Natural killer cell treated with Interleukin-12 subunit alpha and Interleukin-12 subunit beta and Interleukin-15 and Interleukin-18, amount 100 ng/mL, for 72 hours (primary cell): Measurements from ENCODE around the gene CCNE1. TPM values are rescaled to one million over a fixed set of nuclear protein-coding genes. Genes with fewer than 3 reads are reported as not detected.

ENCODE experiments used
- ATAC-seq, 2 donors: fragments of 150-1000 bp; cut with Tn5 transposase in 1 of 2; sonication (Bioruptor Pico), chemical (Tn5 transposase) in 1 of 2; 2 replicates each; pipeline ENCODE4 v1.10.0; 2021
- DNase-seq: peaks from one replicate; pipeline ENCODE4 v3.0.0; 2022; ENCODE audit warnings: low spot score
- H3K27ac Mint-ChIP-seq, 2 donors: 1 replicate in 1 of 2; 2 replicates in 1 of 2; pipeline ENCODE4 v1.8.0; 2022; ENCODE audit warnings: mixed read lengths in 2 of 2, mild to moderate bottlenecking in 1 of 2, moderate library complexity in 1 of 2
- H3K27me3 Mint-ChIP-seq, 2 donors: 1 replicate in 1 of 2; 2 replicates in 1 of 2; pipeline ENCODE4 v1.8.0; 2022; ENCODE audit warnings: mixed read lengths in 2 of 2
- H3K36me3 Mint-ChIP-seq: one replicate; pipeline ENCODE4 v1.8.0; 2022; ENCODE audit warnings: mixed read lengths
- H3K4me1 Mint-ChIP-seq, 2 donors: 1 replicate in 1 of 2; 2 replicates in 1 of 2; pipeline ENCODE4 v1.8.0; 2022; ENCODE audit warnings: low read depth in 2 of 2, mixed read lengths in 2 of 2, mild to moderate bottlenecking in 1 of 2
- H3K4me3 Mint-ChIP-seq: one replicate; pipeline ENCODE4 v1.8.0; 2022; ENCODE audit warnings: mixed read lengths
- H3K9me3 Mint-ChIP-seq: 2 replicates; pipeline ENCODE4 v1.8.0; 2022; ENCODE audit warnings: mixed read lengths
- total RNA-seq, 2 donors: library from RNA; stranded (reverse); gene quantifications; one replicate each; pipeline ENCODE4 v1.2.3, GENCODE V29; 2022

The CCNE1 gene
- 10 to 100 TPM; 16.5 to 33.2 TPM for total RNA-seq

DNA sequence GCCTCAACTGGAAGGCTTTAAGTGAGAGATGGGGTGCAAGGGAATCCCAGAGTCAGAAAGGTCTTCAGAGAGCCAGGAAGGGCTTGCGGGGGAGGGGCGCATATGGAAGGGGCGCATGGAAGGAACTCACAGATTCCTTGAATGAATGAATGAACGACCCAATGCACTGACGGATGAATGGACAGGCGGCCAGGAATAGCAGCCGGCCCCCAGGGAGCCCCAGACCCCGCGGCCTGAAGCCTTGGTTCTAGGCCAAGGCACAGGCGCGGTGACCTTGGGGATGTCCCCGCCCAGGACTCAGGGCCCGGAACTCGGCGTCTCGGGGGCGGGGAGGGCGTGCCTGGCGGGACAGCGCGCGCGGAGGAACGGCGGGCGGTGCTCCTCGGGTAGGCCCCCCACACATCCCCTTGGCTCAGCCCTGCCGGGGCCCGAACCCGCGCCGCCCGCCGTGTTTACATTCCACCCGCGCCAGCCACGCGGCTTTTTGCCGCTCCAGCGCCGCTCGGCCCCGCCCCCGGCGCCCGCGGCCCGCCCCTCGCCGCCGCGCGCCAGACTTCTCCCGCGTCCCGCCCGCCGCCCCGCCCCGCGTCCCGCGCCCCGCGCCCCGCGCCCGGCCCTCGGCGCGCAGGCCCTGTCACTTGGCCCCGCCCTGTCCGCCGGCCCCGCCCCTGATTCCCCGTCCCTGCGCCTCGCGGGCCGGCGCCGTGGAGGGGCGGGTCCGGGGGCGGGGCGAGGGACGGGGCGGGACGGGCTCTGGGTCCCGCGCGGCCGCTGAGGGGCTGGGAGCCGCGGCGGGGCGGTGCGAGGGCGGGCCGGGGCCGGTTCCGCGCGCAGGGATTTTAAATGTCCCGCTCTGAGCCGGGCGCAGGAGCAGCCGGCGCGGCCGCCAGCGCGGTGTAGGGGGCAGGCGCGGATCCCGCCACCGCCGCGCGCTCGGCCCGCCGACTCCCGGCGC, at the start of gene CCNE1:
CCNE1 (plus strand) TSS at position 867 of the 955 bp plus-strand sequence. CDS start 565 bp downstream, outside the sequence.
- H3K27ac Mint-ChIP-seq, result peak within 1 kb of the TSS; percentile 83
- H3K27me3 Mint-ChIP-seq, result no peaks in the 10 kb centered on the region
- peak; percentile 95 for DNase-seq
- H3K4me1 Mint-ChIP-seq, result peaks cover 7 to 16% of the 10 kb centered on the region in 2 donors
- peak within 1 kb of the TSS; percentile 92 for H3K4me3 Mint-ChIP-seq
- ATAC-seq, result peak; percentile 96 to 98
- H3K9me3 Mint-ChIP-seq, result no peaks in the 10 kb centered on the region
- no peaks in the 10 kb centered on the region for H3K36me3 Mint-ChIP-seq

GRCh38 chr19:29763196-29763595, 48.6 kb upstream of the CCNE1 start:
- H3K27ac Mint-ChIP-seq, result no peak overlapping the region
- H3K9me3 Mint-ChIP-seq, result no peaks in the 10 kb centered on the region
- no peaks in the 10 kb centered on the region for H3K4me1 Mint-ChIP-seq

GRCh38 chr19:29764361-29764760, 47.4 kb upstream of the CCNE1 start:
- Mint-ChIP-seq H3K36me3 (no peaks in the 10 kb centered on the region), H3K4me3 (no peak overlapping the region), H3K4me1 (no peaks in the 10 kb centered on the region), H3K27ac (no peak overlapping the region), H3K27me3 (peaks cover 0 to 2% of the 10 kb centered on the region in 2 donors), H3K9me3 (no peaks in the 10 kb centered on the region)
- ATAC-seq (no peak), DNase-seq (no peak)

More at GRCh38 chr19:29763196-29763595, 48.6 kb upstream of the CCNE1 start:
- no peaks in the 10 kb centered on the region for H3K36me3 Mint-ChIP-seq
- no peak overlapping the region for H3K4me3 Mint-ChIP-seq
- DNase-seq (no peak), ATAC-seq (no peak)
- H3K27me3 Mint-ChIP-seq, result peaks cover 0 to 2% of the 10 kb centered on the region in 2 donors

GRCh38 chr19:29766100-29766499, 45.7 kb upstream of the CCNE1 start:
- H3K27ac Mint-ChIP-seq, result no peak overlapping the region

DNA sequence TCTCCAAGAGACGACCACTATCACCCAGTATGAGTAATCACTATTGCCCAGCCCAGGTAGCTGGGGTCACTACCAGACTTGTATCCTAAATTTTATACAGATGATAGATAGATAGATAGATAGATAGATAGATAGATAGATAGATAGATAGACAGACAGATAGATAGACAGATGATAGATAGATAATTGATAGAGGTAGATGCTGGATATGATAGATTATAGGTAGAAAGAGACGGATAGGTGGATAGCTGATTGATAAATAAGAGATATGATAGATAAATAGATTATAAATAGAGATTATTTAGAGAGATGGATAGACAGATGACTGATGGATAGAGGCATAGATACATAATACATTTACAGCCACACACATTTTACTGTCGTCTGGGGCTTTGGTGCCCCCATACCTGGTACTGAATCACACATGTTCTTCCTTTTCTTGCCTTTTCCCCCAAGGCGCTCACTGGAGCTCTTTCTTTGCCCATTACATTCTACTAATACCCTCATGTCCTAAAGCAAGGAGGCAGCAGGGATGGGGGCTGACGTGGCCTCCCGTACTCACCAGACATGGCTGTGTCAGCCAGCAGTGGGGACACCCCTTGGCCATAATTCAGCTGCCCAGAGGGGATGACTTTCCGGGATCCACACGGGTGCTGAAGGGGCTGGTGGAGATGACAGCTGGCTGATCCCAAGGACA, 44.6 kb upstream of the CCNE1 start:
- no peak overlapping the region for H3K4me3 Mint-ChIP-seq
- H3K4me1 Mint-ChIP-seq, result peaks cover 0 to 3% of the 10 kb centered on the region in 2 donors
- H3K9me3 Mint-ChIP-seq, result no peaks in the 10 kb centered on the region
- H3K27me3 Mint-ChIP-seq, result peaks cover 0 to 6% of the 10 kb centered on the region in 2 donors
- ATAC-seq (no peak), DNase-seq (no peak)
- no peaks in the 10 kb centered on the region for H3K36me3 Mint-ChIP-seq
- H3K27ac Mint-ChIP-seq, result no peak overlapping the region

More at GRCh38 chr19:29766100-29766499, 45.7 kb upstream of the CCNE1 start:
- H3K27me3 Mint-ChIP-seq, result peaks cover 0 to 2% of the 10 kb centered on the region in 2 donors
- no peak overlapping the region for H3K4me3 Mint-ChIP-seq
- H3K9me3 Mint-ChIP-seq, result no peaks in the 10 kb centered on the region
- H3K36me3 Mint-ChIP-seq, result no peaks in the 10 kb centered on the region
- no peak for DNase-seq
- ATAC-seq, result no peak
- H3K4me1 Mint-ChIP-seq, result no peaks in the 10 kb centered on the region

DNA sequence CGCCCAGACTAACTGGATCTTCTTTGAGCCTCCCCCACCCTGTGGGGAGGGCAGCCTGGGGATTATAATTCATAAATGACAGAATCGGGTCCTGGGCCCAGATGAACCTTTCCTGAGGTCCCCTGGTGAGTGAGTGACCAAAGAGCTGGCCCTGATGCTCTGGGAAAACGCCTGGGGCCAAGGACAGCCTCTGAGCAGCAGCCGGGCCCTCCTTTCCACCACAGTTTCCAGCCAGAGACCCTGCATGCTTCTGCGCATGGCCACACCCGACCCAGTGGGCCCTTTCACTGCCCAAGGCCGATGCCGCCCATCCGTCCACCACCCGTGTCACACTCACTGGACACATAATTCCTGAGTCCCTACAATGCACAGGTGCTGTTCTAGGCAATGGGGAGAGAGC, 43.6 kb upstream of the CCNE1 start:
- Mint-ChIP-seq H3K36me3 (no peaks in the 10 kb centered on the region), H3K4me1 (peaks cover 0 to 3% of the 10 kb centered on the region in 2 donors), H3K9me3 (no peaks in the 10 kb centered on the region), H3K27ac (no peak overlapping the region), H3K27me3 (peaks cover 0 to 6% of the 10 kb centered on the region in 2 donors), H3K4me3 (no peak overlapping the region)
- ATAC-seq (no peak), DNase-seq (no peak)

DNA sequence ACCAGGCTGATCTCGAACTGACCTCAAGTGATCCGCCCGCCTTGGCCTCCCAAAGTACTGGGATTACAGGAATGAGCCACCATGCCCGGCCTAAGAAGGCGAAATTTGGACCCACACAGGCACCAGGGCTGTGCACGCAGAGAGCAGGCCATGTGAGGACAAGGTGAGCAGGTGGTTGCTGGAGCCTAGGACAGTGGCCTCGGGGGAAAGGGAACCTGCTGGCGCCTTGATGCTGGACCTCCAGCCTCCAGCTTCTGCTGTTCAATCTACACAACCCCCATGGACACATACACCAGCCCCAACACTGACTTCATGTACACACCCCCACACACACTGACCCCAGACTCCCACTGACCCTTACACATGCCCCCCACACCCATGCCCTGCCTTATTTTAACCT, 41.8 kb upstream of the CCNE1 start:
- Mint-ChIP-seq H3K36me3 (no peaks in the 10 kb centered on the region), H3K4me3 (no peak overlapping the region), H3K27ac (no peak overlapping the region), H3K9me3 (no peaks in the 10 kb centered on the region), H3K27me3 (peaks cover 0 to 4% of the 10 kb centered on the region in 2 donors), H3K4me1 (peaks cover 0 to 3% of the 10 kb centered on the region in 2 donors)
- ATAC-seq (no peak), DNase-seq (no peak)

DNA sequence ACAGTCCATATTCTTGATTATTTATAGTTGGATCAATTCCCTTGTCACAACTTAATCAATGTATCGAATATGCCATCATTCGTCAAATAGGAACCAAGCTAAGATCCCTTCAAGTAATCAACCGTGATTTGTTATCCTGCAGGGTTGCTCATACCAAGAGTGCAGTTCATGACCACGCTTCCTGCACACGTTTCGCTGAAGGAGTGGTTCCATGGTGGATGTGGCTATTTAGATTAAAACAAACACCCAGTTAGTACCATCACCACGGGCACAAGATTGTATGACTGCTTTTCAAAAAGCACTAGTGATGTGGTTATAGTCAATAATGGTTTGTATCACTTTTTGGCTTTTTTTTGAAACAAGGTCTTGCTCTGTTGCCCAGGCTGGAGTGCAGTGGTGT, 41.1 kb upstream of the CCNE1 start:
- ATAC-seq (no peak), DNase-seq (no peak)
- Mint-ChIP-seq H3K27ac (no peak overlapping the region), H3K4me3 (no peak overlapping the region), H3K9me3 (no peaks in the 10 kb centered on the region), H3K36me3 (no peaks in the 10 kb centered on the region), H3K27me3 (peaks cover 0 to 4% of the 10 kb centered on the region in 2 donors), H3K4me1 (peaks cover 0 to 3% of the 10 kb centered on the region in 2 donors)

- Mint-ChIP-seq H3K9me3 (no peaks in the 10 kb centered on the region), H3K27me3 (peaks cover 0 to 4% of the 10 kb centered on the region in 2 donors), H3K4me1 (peaks cover 0 to 3% of the 10 kb centered on the region in 2 donors), H3K36me3 (no peaks in the 10 kb centered on the region), H3K27ac (no peak overlapping the region), H3K4me3 (no peak overlapping the region)
- ATAC-seq (no peak), DNase-seq (no peak)
Measured at GRCh38 chr19:29771708-29772414, 39.9 kb upstream of the CCNE1 start.

- H3K9me3 Mint-ChIP-seq, result no peaks in the 10 kb centered on the region
- peaks cover 0 to 3% of the 10 kb centered on the region in 2 donors for H3K4me1 Mint-ChIP-seq
- H3K27ac Mint-ChIP-seq, result no peak overlapping the region
- no peak overlapping the region for H3K4me3 Mint-ChIP-seq
- DNase-seq (no peak), ATAC-seq (no peak)
- peaks cover 0 to 4% of the 10 kb centered on the region in 2 donors for H3K27me3 Mint-ChIP-seq
- H3K36me3 Mint-ChIP-seq, result no peaks in the 10 kb centered on the region
Measured at GRCh38 chr19:29772696-29773095, 39.1 kb upstream of the CCNE1 start.

DNA sequence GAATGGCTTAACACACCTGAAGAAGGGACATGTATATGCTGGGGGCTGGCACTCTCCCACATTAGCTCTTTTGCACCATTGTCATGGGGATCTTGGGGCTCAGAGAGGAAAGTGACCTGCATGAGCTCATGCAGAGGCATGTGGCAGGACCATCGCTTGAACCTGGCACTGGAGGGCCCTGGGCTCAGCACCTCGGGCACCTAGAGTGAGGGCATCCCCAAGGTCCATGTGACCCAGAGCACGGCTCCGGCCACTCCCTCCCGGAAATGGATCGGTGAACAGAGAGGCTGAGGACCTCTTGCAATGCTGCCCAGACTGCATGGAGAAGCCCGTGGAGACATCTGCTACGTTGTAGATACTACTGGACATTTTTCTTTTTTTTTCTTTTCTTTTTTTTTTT, 38.6 kb upstream of the CCNE1 start:
- Mint-ChIP-seq H3K27me3 (peaks cover 0 to 4% of the 10 kb centered on the region in 2 donors), H3K4me3 (no peak overlapping the region), H3K4me1 (peaks cover 0 to 3% of the 10 kb centered on the region in 2 donors), H3K36me3 (no peaks in the 10 kb centered on the region), H3K27ac (no peak overlapping the region), H3K9me3 (no peaks in the 10 kb centered on the region)
- no peak for ATAC-seq
- no peak for DNase-seq

DNA sequence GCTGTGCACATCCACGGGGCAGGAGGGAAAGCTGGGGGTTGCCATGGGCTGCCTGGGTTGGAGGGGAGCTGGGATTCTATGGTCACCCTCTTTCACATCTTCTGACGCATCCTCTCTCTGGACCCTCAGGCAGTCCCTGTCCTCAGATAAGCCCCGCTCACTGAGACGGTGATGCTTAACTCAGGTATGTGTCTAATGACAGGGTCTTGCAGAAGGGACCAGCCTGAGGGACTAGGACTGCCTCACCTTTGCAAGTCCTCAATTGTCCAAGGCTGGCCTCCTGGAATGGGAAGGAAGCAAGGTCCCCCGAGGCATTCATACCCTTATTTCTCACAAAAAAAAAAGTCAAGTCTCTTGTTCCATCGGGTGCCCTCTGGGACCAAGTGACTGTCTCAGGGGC, 37.7 kb upstream of the CCNE1 start:
- ATAC-seq (no peak), DNase-seq (no peak)
- no peak overlapping the region for H3K27ac Mint-ChIP-seq
- no peak overlapping the region for H3K4me3 Mint-ChIP-seq
- no peaks in the 10 kb centered on the region for H3K9me3 Mint-ChIP-seq
- H3K27me3 Mint-ChIP-seq, result peaks cover 0 to 4% of the 10 kb centered on the region in 2 donors
- peaks cover 0 to 3% of the 10 kb centered on the region in 2 donors for H3K4me1 Mint-ChIP-seq
- H3K36me3 Mint-ChIP-seq, result no peaks in the 10 kb centered on the region

DNA sequence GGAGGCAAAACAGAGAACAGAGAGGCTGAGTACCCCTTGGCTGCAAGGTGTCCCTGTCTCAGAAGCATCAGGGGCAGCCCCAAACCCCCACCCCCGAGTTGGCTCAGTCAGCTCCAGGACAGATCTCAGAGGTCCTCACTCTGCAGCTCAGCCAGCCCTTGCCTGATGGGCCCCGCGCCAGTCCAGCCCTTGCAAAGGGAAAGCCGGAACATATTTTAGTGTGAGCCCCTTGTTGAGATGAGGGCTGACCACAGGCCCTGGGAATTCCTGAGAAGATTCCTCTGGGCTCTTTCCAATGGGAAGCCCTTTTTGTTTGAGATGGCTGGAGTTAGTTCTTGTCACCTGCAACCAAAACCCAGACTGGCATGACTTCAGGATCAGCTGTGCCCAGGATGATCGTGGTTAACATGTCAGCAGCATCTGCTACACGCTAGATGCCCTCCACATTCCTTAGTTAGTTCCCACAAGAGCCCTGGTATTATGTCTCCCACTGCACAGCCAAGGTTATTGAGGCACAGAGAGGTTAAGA, 33.9 kb upstream of the CCNE1 start:
- no peaks in the 10 kb centered on the region for H3K36me3 Mint-ChIP-seq
- H3K27ac Mint-ChIP-seq, result no peak overlapping the region
- ATAC-seq (no peak), DNase-seq (no peak)
- H3K27me3 Mint-ChIP-seq, result peaks cover 0 to 4% of the 10 kb centered on the region in 2 donors
- H3K9me3 Mint-ChIP-seq, result no peaks in the 10 kb centered on the region
- no peaks in the 10 kb centered on the region for H3K4me1 Mint-ChIP-seq
- no peak overlapping the region for H3K4me3 Mint-ChIP-seq
